Right atrium auricular region (tissue), 2 donors: Measurements from ENCODE around the gene CNTNAP5. TPM values are rescaled to one million over a fixed set of nuclear protein-coding genes. Genes with fewer than 3 reads are reported as not detected.

Experiments
- DNase-seq: peaks from one replicate; pipeline ENCODE4 v3.0.0-alpha.2; 2019; ENCODE audit warnings: low spot score
- H3K27ac ChIP-seq, 2 donors: fragments of 200-600 bp; sonication (generic); 1 replicate in 1 of 2; 2 replicates in 1 of 2; pipeline ENCODE4 v1.5.1; 2016 to 2019
- H3K27me3 ChIP-seq, 2 donors: fragments of 200-600 bp; sonication (generic); one replicate each; pipeline versions ENCODE4 v1.5.1 to v1.6.0; 2017 to 2019
- H3K36me3 ChIP-seq: fragments of 200-600 bp; sonication (generic); one replicate; pipeline ENCODE4 v1.5.1; 2016
- H3K4me1 ChIP-seq, 2 donors: fragments of 200-600 bp; sonication (generic); one replicate each; pipeline versions ENCODE4 v1.5.1 to v1.6.0; 2017 to 2019
- H3K4me3 ChIP-seq, 2 donors: fragments of 200-600 bp; sonication (generic); 1 replicate in 1 of 2; 2 replicates in 1 of 2; pipeline ENCODE4 v1.5.1; 2017 to 2019; ENCODE audit warnings: mild to moderate bottlenecking in 1 of 2, moderate library complexity in 1 of 2
- H3K9me3 ChIP-seq, 2 donors: fragments of 200-600 bp; sonication (generic); one replicate each; pipeline ENCODE4 v1.5.1; 2019
- CTCF ChIP-seq, 2 donors: fragments of 200-600 bp; sonication (generic); IDR thresholded peaks; one replicate each; pipeline ENCODE4 v1.5.1; 2019; ENCODE audit warnings: antibody characterized with exemption in 2 of 2
- total RNA-seq, 2 donors: library from RNA; depleted of rRNA; stranded (reverse); fragments of >200 nt; gene quantifications; one replicate each; pipeline ENCODE4 v1.1.0, GENCODE V29; 2016

CNTNAP5 gene
- total RNA-seq, 2 donors from 2014 or later, result not detected

- Histone ChIP-seq H3K4me1 (no peaks in the 10 kb centered on the region), H3K27me3 (no peaks in the 10 kb centered on the region), H3K4me3 (no peak overlapping the region), H3K27ac (no peak overlapping the region), H3K36me3 (no peaks in the 10 kb centered on the region), H3K9me3 (no peaks in the 10 kb centered on the region)
- DNase-seq, result no peak
- TF ChIP-seq CTCF (IDR thresholded peaks at IDR 0.05), result no peak
Measured at GRCh38 chr2:124482551-124482950, 457.5 kb downstream of the CNTNAP5 start.

- TF ChIP-seq CTCF (IDR thresholded peaks at IDR 0.05), result no peak
- no peak overlapping the region for H3K4me3 ChIP-seq
- no peak for DNase-seq
- H3K27me3 ChIP-seq, result no peaks in the 10 kb centered on the region
- H3K27ac ChIP-seq, result no peak overlapping the region
- no peaks in the 10 kb centered on the region for H3K9me3 ChIP-seq
- no peaks in the 10 kb centered on the region for H3K4me1 ChIP-seq
- no peaks in the 10 kb centered on the region for H3K36me3 ChIP-seq
Measured at GRCh38 chr2:124485659-124486058, 460.6 kb downstream of the CNTNAP5 start.

- TF ChIP-seq CTCF (IDR thresholded peaks at IDR 0.05), result no peak
- no peak for DNase-seq
- no peak overlapping the region for H3K27ac ChIP-seq
- no peaks in the 10 kb centered on the region for H3K27me3 ChIP-seq
- no peaks in the 10 kb centered on the region for H3K4me1 ChIP-seq
- H3K36me3 ChIP-seq, result no peaks in the 10 kb centered on the region
- H3K4me3 ChIP-seq, result no peak overlapping the region
- no peaks in the 10 kb centered on the region for H3K9me3 ChIP-seq
Measured at GRCh38 chr2:124489686-124490085, 464.6 kb downstream of the CNTNAP5 start.

GRCh38 chr2:124501575-124502152 is 476.6 kb downstream of the CNTNAP5 start:
- no peaks in the 10 kb centered on the region for H3K4me1 ChIP-seq
- no peak for DNase-seq
- TF ChIP-seq CTCF (IDR thresholded peaks at IDR 0.05), result no peak
- no peaks in the 10 kb centered on the region for H3K27me3 ChIP-seq
- H3K27ac ChIP-seq, result no peak overlapping the region
- no peaks in the 10 kb centered on the region for H3K9me3 ChIP-seq
- H3K4me3 ChIP-seq, result no peak overlapping the region
- H3K36me3 ChIP-seq, result no peaks in the 10 kb centered on the region

GRCh38 chr2:124514236-124514635 is 489.1 kb downstream of the CNTNAP5 start:
- no peak for TF ChIP-seq CTCF (IDR thresholded peaks at IDR 0.05)

GRCh38 chr2:124520953-124521352 is 495.9 kb downstream of the CNTNAP5 start:
- peaks cover 0 to 6% of the 10 kb centered on the region in 2 donors for H3K4me1 ChIP-seq
- H3K36me3 ChIP-seq, result no peaks in the 10 kb centered on the region
- H3K4me3 ChIP-seq, result no peak overlapping the region
- H3K27ac ChIP-seq, result no peak overlapping the region
- no peak for DNase-seq
- no peaks in the 10 kb centered on the region for H3K9me3 ChIP-seq
- no peak for TF ChIP-seq CTCF (IDR thresholded peaks at IDR 0.05)
- H3K27me3 ChIP-seq, result no peaks in the 10 kb centered on the region

More at GRCh38 chr2:124514236-124514635, 489.1 kb downstream of the CNTNAP5 start:
- Histone ChIP-seq H3K27me3 (no peaks in the 10 kb centered on the region), H3K36me3 (no peaks in the 10 kb centered on the region), H3K4me1 (no peaks in the 10 kb centered on the region), H3K27ac (no peak overlapping the region), H3K9me3 (no peaks in the 10 kb centered on the region), H3K4me3 (no peak overlapping the region)
- DNase-seq, result no peak
